ENCODE data around the gene ATP8B3. TPM values are rescaled to one million over a fixed set of nuclear protein-coding genes. Genes with fewer than 3 reads are reported as not detected.

Gene ATP8B3
- total and polyA plus RNA-seq, 11 donors = 0.19 to 3.5 (median 0.72) TPM

DNA sequence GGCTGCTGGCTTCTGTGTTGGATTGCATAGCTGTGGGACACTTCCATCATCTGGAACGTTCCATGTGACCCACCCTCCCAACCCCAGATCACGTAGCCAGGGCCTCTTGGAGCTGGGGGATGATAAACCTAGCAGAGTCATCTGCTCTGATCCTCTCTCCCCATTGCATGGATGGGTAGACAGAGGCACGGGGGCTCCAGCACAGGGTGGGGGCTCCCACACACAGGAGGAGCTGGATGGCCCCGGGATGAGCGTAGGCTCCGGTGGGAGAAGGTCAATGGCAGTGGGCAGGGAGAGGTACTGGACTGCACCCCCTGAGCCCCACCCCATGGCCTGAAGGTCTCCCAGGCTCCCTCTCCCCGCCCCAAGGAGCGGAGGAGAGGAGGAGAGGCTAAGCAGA, 25.4 kb downstream of the ATP8B3 start:
- no peak for ATAC-seq
- Histone ChIP-seq H3K27me3 (peaks cover 4 to 73% (median 33%) of the 10 kb centered on the region in 9 donors), H3K4me3 (no peak overlapping the region), H3K27ac (no peak overlapping the region), H3K4me1 (peaks cover 0 to 14% (median 0%) of the 10 kb centered on the region in 12 donors), H3K36me3 (no peaks in the 10 kb centered on the region), H3K9me3 (peaks cover 0 to 9% (median 6%) of the 10 kb centered on the region in 12 donors)
- WGBS, 4 donors = 83 to 89% (median 86%) methylated on average over 7 to 8 of the region's 8 CpGs
- intact Hi-C loops (cut with DNase I) = loop anchor here in 2 of 10 donors (5.0 kb wide), 1 partner anchor 41 kb away; no protein-coding TSS in a partner anchor
- no peak for DNase-seq
- TF ChIP-seq POLR2A (IDR thresholded peaks at IDR 0.05) = no peak
- TF ChIP-seq CTCF (IDR thresholded peaks at IDR 0.05) = no peak

DNA sequence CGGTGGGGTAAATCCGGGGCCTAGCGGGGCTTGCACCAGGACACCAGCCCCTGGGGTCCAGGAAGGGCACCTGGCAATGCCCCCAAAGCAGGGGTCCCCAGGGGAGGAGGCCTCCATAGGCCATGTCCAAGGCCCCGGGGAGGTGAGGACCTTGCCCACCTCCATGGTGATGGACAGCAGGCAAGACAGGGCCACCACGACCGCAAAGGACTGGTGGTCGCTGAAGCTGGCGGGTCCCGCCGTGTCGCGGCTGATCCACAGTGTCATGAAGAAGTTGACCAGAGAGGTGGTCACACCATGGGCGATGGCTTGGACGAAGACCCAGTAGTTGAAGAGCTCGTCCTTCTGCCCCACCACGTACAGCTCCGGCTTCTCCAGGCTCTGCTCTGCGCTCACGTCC, 26.8 kb downstream of the ATP8B3 start:
- Histone ChIP-seq H3K27ac (no peak overlapping the region), H3K36me3 (no peaks in the 10 kb centered on the region), H3K9me3 (peaks cover 0 to 16% (median 8%) of the 10 kb centered on the region in 12 donors), H3K27me3 (peaks cover 8 to 84% (median 43%) of the 10 kb centered on the region in 9 donors), H3K4me1 (peaks cover 0 to 14% (median 0%) of the 10 kb centered on the region in 12 donors), H3K4me3 (no peak overlapping the region)
- WGBS, 4 donors = 87 to 94% (median 93%) methylated on average over 15 to 19 of the region's 19 CpGs
- DNase-seq = no peak
- no peak for ATAC-seq
- intact Hi-C loops (cut with DNase I) = loop anchor here in 2 of 10 donors (5.0 kb wide), 1 partner anchor 42 kb away; no protein-coding TSS in a partner anchor
- TF ChIP-seq CTCF (IDR thresholded peaks at IDR 0.05) = no peak

- Histone ChIP-seq H3K4me1 (peaks cover 0 to 4% (median 0%) of the 10 kb centered on the region in 12 donors), H3K27me3 (peaks cover 15 to 89% (median 50%) of the 10 kb centered on the region in 9 donors)
- 78 to 90% (median 86%) methylated on average over 9 of the region's 9 CpGs for WGBS, 4 donors
Measured at GRCh38 chr19:1783874-1784273, 28.2 kb downstream of the ATP8B3 start.

GRCh38 chr19:1783354-1783753, 28.7 kb downstream of the ATP8B3 start:
- ATAC-seq = no peak
- TF ChIP-seq CTCF (IDR thresholded peaks at IDR 0.05) (no peak), POLR2A (IDR thresholded peaks at IDR 0.05) (no peak)
- DNase-seq = no peak
- Histone ChIP-seq H3K36me3 (no peaks in the 10 kb centered on the region), H3K4me3 (no peak overlapping the region), H3K27me3 (peaks cover 11 to 88% (median 47%) of the 10 kb centered on the region in 9 donors), H3K27ac (no peak overlapping the region), H3K9me3 (peaks cover 0 to 16% (median 8%) of the 10 kb centered on the region in 12 donors), H3K4me1 (no peaks in the 10 kb centered on the region)
- intact Hi-C loops (cut with DNase I) = no loop called here
- WGBS, 4 donors = 82 to 94% (median 86%) methylated on average over 4 of the region's 4 CpGs

More at GRCh38 chr19:1783874-1784273, 28.2 kb downstream of the ATP8B3 start:
- ATAC-seq (no peak), DNase-seq (no peak)
- intact Hi-C loops (cut with DNase I) = no loop called here
- Histone ChIP-seq H3K27ac (no peak overlapping the region), H3K36me3 (no peaks in the 10 kb centered on the region), H3K9me3 (peaks cover 0 to 16% (median 8%) of the 10 kb centered on the region in 12 donors), H3K4me3 (no peak overlapping the region)
- TF ChIP-seq POLR2A (IDR thresholded peaks at IDR 0.05) (no peak), CTCF (IDR thresholded peaks at IDR 0.05) (no peak)

Data from heart left ventricle (tissue), 16 donors.